ENCODE results near the gene TNIP2. TPM values are rescaled to one million over a fixed set of nuclear protein-coding genes. Genes with fewer than 3 reads are reported as not detected.

Gene TNIP2
- total and polyA plus RNA-seq, 10 donors, result 32.7 to 53.5 (median 47.9) TPM

DNA sequence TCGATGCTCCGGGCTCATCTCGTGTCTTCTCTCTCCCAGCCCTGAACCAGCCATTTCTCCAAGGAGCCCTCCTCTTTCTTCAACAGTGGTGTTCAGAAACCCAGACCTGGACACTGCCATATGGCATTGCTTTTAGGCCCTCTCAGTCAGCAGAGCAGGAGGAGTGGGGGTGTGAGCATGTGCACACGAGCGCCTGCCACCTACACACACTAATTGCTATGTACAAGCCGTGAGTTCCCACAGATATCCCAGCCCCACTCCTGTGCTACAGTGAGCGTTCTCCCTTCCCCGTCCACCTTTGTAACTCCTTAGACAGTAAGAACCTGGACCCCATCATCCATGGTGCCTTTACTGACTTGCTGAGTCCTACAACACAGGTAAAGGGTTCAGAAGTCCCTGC lies 53.8 kb downstream of the TNIP2 start:
- TF ChIP-seq POLR2AphosphoS5 (IDR thresholded peaks at IDR 0.05) (no peak), POLR2A (IDR thresholded peaks at IDR 0.05) (no peak)
- TF ChIP-seq, protein P1, sequence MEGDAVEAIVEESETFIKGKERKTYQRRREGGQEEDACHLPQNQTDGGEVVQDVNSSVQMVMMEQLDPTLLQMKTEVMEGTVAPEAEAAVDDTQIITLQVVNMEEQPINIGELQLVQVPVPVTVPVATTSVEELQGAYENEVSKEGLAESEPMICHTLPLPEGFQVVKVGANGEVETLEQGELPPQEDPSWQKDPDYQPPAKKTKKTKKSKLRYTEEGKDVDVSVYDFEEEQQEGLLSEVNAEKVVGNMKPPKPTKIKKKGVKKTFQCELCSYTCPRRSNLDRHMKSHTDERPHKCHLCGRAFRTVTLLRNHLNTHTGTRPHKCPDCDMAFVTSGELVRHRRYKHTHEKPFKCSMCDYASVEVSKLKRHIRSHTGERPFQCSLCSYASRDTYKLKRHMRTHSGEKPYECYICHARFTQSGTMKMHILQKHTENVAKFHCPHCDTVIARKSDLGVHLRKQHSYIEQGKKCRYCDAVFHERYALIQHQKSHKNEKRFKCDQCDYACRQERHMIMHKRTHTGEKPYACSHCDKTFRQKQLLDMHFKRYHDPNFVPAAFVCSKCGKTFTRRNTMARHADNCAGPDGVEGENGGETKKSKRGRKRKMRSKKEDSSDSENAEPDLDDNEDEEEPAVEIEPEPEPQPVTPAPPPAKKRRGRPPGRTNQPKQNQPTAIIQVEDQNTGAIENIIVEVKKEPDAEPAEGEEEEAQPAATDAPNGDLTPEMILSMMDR (IDR thresholded peaks at IDR 0.05 in 8 of 11, conservative IDR thresholded peaks at IDR 0.05 in 3 of 11), result no peak
- H3K4me3 ChIP-seq, result no peak overlapping the region
- WGBS, 5 donors, result 94 to 97% (median 96%) methylated on average over 8 of the region's 8 CpGs
- no peak overlapping the region for H3K27ac ChIP-seq
- no peaks in the 10 kb centered on the region for H3K9me3 ChIP-seq
- peaks cover 0 to 100% (median 73%) of the 10 kb centered on the region in 6 donors for H3K36me3 ChIP-seq
- peaks cover 0 to 3% (median under 1%) of the 10 kb centered on the region in 6 donors for H3K4me1 ChIP-seq
- intact Hi-C loops (cut with DNase I; ENCODE audit: low total_unique reads), result no loop called here
- DNase-seq, result peak; percentile 24
- no peaks in the 10 kb centered on the region for H3K27me3 ChIP-seq (replicated peaks in 1 of 7)

DNA sequence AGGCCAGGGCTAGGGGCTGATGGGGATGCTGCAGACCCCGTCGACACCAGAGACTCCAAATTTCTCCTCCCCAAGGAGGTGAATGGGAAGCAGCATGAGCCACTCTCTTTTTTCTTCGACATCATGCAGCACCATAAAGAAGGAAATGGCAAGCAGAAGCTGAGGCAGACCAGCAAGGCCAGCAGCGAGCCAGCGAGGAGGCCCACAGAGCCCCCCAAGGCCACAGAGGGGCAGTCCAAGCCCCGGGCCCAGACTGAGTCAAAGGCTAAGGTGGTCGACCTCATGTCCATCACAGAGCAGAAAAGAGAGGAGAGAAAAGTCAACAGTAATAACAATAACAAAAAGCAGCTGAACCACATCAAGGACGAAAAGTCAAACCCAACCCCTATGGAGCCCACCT lies 56.1 kb downstream of the TNIP2 start:
- peaks cover 2 to 26% (median 20%) of the 10 kb centered on the region in 6 donors for H3K4me1 ChIP-seq
- no peak for DNase-seq
- no peaks in the 10 kb centered on the region for H3K27me3 ChIP-seq (replicated peaks in 1 of 7)
- peaks cover 0 to 100% (median 91%) of the 10 kb centered on the region in 6 donors for H3K36me3 ChIP-seq
- no peak overlapping the region for H3K27ac ChIP-seq
- H3K9me3 ChIP-seq, result no peaks in the 10 kb centered on the region
- 92 to 99% (median 95%) methylated on average over 8 of the region's 8 CpGs for WGBS, 5 donors
- no peak overlapping the region for H3K4me3 ChIP-seq
- TF ChIP-seq, protein P1 (IDR thresholded peaks at IDR 0.05 in 8 of 11, conservative IDR thresholded peaks at IDR 0.05 in 3 of 11), result no peak
- TF ChIP-seq POLR2A (IDR thresholded peaks at IDR 0.05), result no peak
- peak in 1 of 3 donors; percentile 25 for TF ChIP-seq POLR2AphosphoS5 (IDR thresholded peaks at IDR 0.05)
- intact Hi-C loops (cut with DNase I; ENCODE audit: low total_unique reads), result no loop called here

DNA sequence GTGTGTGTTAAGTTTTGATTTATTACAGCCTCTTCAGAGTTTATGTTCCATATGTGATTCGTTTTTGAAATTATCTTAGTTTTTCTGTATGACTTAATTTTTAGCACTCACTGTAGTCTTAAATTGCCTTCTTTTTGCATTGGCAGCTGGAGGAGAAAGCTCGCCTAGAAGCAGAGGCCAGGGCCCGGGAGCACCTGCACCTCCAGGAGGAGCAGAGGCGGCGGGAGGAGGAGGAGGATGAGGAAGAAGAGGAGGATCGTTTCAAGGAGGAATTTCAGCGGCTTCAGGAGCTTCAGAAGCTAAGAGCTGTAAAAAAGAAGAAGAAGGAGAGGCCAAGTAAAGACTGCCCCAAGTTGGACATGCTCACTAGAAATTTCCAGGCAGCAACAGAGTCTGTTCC lies 56.6 kb downstream of the TNIP2 start:
- Histone ChIP-seq H3K27ac (no peak overlapping the region), H3K9me3 (no peaks in the 10 kb centered on the region), H3K4me1 (peaks cover 2 to 31% (median 20%) of the 10 kb centered on the region in 6 donors), H3K36me3 (peaks cover 0 to 100% (median 93%) of the 10 kb centered on the region in 6 donors), H3K27me3 (replicated peaks in 1 of 7) (no peaks in the 10 kb centered on the region), H3K4me3 (no peak overlapping the region)
- intact Hi-C loops (cut with DNase I; ENCODE audit: low total_unique reads), result no loop called here
- no peak for DNase-seq
- TF ChIP-seq, protein P1 (IDR thresholded peaks at IDR 0.05 in 8 of 11, conservative IDR thresholded peaks at IDR 0.05 in 3 of 11), result no peak
- TF ChIP-seq POLR2A (IDR thresholded peaks at IDR 0.05) (no peak), POLR2AphosphoS5 (IDR thresholded peaks at IDR 0.05) (no peak)
- WGBS, 5 donors, result 89 to 93% (median 90%) methylated on average over 7 of the region's 7 CpGs

DNA sequence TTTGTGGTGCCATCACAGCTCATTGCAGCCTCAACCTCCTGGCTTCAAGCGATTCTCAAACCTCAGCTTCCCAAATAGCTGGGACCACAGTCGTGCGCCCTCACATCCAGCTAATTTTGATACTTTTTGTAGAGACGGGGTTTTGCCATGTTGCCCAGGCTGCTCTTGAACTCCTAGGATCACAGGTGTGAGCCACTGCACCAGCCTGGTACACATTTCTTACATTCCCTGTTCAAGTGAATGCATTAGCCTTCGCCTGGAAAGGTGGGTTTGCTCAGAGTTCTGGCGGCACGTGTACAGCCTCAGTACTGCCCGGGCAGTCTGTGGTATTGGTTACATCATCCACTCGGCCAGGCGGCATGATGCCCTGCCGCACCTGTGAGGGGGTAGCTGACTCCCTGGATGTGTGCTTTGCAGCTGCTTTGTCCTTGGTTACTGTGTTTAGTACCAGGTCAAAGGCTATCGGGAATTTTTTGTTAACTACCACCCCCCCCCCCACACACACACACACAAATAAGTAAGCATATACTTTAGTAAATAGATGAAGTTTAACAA lies 57.1 kb downstream of the TNIP2 start:
- no peak for DNase-seq
- peaks cover 2 to 32% (median 20%) of the 10 kb centered on the region in 6 donors for H3K4me1 ChIP-seq
- WGBS, 5 donors, result 83 to 96% (median 93%) methylated on average over 12 of the region's 12 CpGs
- H3K9me3 ChIP-seq, result no peaks in the 10 kb centered on the region
- H3K27me3 ChIP-seq (replicated peaks in 1 of 7), result no peaks in the 10 kb centered on the region
- TF ChIP-seq, protein P1 (IDR thresholded peaks at IDR 0.05 in 8 of 11, conservative IDR thresholded peaks at IDR 0.05 in 3 of 11), result no peak
- TF ChIP-seq POLR2A (IDR thresholded peaks at IDR 0.05) (no peak), POLR2AphosphoS5 (IDR thresholded peaks at IDR 0.05) (no peak)
- no peak overlapping the region for H3K27ac ChIP-seq
- H3K4me3 ChIP-seq, result no peak overlapping the region
- H3K36me3 ChIP-seq, result peaks cover 0 to 100% (median 95%) of the 10 kb centered on the region in 6 donors
- intact Hi-C loops (cut with DNase I; ENCODE audit: low total_unique reads), result no loop called here

Measured in spleen (tissue), 11 donors.